ENCODE data around the gene OSBPL5.

OSBPL5 gene, protein sequence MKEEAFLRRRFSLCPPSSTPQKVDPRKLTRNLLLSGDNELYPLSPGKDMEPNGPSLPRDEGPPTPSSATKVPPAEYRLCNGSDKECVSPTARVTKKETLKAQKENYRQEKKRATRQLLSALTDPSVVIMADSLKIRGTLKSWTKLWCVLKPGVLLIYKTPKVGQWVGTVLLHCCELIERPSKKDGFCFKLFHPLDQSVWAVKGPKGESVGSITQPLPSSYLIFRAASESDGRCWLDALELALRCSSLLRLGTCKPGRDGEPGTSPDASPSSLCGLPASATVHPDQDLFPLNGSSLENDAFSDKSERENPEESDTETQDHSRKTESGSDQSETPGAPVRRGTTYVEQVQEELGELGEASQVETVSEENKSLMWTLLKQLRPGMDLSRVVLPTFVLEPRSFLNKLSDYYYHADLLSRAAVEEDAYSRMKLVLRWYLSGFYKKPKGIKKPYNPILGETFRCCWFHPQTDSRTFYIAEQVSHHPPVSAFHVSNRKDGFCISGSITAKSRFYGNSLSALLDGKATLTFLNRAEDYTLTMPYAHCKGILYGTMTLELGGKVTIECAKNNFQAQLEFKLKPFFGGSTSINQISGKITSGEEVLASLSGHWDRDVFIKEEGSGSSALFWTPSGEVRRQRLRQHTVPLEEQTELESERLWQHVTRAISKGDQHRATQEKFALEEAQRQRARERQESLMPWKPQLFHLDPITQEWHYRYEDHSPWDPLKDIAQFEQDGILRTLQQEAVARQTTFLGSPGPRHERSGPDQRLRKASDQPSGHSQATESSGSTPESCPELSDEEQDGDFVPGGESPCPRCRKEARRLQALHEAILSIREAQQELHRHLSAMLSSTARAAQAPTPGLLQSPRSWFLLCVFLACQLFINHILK

DNA sequence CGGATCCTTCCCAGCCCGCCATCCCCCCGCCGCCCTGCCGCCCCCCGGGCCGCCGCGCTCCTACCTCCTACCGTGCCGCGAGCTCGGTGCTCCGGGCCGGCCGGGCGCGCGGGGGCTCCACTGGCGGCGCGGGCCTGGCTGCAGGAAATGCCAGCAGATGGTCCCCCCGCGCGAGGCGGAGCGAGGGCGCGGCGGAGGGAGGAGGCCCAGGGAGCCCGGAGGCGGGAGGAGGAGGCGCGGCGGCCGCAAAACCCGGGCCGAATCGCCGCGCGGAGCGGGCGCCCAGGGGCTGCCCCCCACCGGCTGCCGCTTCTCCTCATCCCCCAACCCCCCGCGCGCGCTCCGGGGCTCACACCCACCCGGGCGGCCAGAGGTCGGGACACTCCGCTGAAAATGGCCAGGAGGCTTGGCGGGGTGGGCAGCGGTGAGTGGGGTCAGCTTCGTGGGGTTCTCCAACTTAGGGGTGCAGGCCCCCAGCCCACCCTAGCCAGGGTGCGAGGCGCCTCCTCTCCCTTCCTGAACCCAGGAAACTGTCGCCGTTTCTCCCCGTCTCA lies at the start of gene OSBPL5:
OSBPL5 (minus strand) TSS at position 159 of the 554 bp plus-strand sequence. CDS start 36,162 bp downstream, outside the sequence.
- DNase-seq (ENCODE audit: low spot score) = peak; percentile 34

DNA sequence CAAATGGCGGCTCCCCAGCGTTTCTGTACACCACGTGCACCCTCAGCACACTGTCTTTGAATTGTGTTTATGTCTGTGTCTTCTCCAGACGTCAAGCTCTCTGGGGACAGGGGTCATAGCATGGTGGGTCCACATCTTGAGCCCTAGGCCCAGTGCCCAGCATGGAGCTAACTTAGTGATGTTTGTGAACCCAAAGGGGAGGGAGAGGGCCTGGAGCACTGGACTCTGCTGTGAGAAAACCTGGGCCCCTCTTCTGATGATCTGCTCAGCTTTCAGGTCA lies 49.2 kb upstream of the OSBPL5 start:
- DNase-seq (ENCODE audit: low spot score) = no peak

DNA sequence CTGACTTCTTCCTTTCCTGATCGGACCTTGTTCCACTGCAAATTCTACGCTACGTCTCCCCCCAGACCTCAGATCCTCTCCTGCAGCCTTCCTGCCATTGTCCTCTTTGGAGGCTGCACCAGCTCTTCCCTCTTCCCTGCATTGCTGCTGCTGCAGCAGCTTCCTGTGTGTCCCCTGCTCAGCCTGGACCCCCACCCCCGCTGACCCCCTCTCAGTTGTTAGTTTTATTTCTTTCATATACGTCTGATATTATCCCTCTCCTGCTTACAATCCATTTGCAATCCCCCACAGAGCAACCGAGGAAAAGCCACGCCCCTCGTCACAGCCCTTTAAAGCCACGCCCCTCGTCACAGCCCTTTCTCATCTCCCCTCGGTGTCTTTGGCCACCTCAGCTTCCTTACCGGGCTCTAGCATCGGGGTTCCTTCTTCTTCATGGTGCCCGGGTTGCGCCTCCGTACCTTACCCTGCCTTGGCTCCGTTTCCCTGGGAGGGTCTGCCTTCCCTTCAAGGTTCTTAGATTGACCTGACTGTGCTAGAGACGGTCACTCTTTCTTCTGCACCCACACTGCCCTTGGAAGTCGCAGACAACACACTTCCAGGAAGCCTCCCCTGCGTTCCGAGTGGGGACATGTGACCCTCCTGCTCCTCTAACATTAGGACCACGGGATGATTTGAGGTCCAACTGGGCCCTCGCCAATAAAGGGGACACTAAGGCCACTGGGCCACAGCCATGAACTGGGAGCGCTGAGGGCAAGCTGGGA lies 48.7 kb upstream of the OSBPL5 start:
- no peak for DNase-seq (ENCODE audit: low spot score)

DNA sequence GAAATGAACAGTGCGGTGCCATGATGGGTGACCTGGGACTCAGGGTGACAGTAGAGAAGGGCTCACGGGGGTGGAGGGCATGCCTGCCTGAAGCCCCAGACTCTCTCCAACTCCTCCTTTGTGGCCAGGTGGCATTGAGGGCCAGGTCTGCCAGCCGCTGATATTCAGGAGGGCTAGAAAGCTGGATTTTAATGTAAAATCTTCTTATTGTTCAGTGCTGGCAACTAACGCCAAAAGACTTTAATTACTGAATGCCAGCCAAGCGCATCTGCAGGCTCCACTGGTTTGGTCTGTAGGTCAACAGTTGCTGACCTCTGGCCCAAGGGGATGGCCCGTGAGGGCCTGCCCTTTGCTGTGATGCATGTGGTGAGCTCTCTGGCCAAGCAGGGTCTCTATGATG lies 43.2 kb upstream of the OSBPL5 start:
- DNase-seq (ENCODE audit: low spot score) = no peak

DNA sequence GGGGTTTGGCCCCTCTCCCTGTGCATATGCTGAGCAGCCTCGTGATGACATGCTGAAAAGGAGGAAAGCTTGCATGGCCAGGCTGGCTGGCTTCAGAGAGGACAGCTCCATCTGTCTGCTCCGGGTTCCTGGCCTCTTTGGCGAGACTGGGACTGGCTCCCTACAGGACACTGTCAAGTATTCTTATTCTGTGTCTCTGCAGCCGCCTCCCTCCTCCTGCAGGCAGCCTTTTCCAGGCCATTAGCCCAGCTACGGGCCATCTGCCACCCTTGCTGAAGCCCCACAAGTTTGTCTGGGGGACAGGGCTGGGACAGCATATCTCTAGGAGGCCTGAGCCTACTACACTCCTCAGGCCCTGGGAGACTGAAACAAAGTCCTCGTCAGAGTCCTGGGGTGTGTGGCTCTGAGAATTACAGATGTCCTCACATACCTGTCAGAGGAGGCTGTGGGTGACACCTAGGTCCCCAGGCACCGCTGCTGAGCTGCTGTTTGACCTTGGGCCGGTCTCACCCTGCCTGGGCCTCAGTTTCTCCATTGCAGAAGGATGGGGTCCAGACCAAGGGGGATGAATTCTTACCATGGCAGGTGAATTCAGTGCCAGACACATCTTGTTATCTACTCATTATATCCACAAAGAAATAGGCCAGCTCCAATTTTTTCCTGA lies 42.5 kb upstream of the OSBPL5 start:
- no peak for DNase-seq (ENCODE audit: low spot score)

DNA sequence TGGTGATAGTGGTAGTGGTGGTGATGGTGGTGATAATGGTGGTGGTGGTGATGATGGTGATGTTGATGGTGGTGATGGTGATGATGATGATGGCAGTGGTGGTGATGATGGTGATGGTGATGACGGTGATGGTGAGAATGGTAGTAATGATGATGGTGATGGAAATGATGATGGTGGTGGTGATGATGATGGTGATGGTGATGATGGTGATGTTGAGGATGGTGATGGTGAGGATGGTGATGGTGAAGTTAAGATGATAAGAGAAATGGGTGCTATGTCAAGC lies 41.8 kb upstream of the OSBPL5 start:
- DNase-seq (ENCODE audit: low spot score) = no peak

DNA sequence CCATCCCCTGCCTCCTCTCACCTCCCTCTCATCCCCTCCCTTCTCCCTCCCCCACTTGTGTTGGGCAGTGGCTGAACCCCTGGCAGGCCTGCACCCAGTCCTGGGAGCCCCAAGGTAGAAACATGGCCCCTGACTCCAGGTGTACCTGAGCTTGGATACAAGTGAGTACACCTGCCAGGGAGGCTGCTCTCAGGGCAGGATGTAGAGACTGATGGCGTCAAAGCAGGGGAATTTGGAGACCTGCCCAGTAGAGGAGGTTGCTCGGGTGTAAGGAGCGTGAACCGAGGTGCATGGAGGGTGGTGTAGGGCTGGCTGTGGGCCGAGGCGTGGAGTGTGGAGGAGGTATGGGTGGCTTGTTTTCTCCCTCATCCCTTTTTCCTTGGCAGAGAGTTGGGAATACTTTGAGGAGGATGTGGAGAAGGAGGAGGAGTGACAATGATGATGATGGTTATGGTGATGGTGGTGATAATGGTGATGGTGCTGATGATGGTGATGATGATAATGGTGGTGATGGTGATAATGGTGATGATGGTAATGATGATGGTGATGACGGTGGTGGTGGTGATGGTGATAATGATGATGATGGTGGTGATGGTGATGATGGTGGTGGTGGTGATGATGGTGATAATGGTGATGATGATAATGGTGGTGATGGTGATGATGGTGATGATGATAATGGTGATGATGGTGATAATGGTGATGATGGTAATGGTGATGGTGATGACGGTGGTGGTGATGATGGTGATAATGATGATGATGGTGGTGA lies 41.2 kb upstream of the OSBPL5 start:
- DNase-seq (ENCODE audit: low spot score) = no peak

DNA sequence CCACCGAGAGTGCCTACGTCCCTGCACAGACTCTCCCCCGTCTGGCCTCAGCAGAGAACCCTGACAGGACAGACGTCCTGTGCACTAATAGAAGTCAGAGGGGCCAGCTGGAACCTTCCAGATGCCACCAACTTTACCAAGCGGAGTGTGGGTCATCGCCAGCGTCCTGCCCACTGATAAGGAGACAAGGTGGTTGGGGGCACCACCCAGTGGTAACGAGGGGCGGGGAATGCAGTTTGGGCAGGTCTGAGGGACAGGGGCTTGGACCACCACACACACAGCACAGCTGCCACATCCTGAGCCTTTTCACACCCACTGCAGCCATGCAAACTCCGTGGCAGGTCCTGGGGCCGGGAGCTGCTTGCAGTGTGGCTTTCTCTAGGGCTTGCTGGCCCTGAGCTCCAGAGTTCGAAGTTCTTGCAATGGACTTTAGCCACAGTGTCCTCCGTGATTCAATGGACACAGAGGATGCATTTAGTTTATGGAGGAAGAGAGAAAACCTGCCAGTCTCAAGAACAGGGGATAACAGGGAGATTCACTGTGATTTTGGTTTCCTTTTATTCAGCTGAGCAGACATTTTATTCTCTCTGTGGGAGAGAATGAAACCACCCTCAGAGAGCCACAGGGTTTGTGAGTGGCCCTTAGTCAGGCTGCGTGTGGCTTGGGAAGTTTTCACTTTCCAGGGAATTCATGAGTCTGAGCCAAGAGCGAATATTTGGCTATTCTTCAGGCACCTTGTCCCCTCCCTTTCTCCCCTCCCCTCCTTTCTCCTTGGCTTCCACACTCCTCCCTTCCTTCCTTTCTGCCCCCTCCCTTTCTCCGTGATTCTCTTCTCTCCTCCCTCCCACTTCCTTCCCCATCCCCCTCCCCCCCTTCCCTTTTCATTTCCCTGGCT lies 40.4 kb upstream of the OSBPL5 start:
- no peak for DNase-seq (ENCODE audit: low spot score)

DNA sequence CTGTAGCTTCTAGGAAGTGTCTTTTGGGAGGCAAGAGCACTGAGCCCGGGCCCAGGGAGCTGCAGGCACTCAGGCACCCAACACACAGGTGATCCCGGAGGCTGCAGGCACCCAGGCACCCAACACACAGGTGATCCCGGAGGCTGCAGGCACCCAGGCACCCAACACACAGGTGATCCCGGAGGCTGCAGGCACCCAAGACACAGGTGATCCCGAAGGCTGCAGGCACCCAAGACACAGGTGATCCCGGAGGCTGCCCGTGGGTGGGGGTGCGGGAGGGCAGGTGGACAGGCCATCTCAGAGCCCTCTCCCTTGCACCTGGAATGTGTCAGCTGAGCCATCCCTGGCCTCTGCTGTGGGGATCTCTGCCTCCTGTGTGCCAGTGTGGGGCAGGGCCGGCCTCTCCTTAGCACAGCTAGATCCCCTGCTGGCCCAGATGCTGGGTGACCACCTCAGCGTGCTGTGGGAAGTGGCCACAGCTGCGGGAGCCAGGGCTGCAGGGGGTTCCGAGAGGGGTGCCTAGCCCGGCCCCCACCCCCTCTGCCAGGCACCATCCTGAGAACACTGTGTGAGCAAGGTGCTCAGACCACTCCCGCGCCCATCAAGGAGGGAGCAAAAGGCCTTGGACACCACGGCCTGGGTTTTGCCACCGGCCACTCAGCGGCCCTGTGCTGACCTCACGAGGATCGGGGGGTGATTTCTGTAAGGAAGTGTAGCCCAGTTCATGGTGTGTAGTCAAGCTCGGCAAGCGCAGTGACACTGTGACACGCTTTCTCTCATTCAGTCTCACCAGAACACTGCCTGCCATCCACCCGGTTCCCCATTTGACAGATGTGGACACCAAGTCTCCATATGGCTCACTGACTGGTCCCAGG lies 39.3 kb upstream of the OSBPL5 start:
- DNase-seq (ENCODE audit: low spot score) = no peak

DNA sequence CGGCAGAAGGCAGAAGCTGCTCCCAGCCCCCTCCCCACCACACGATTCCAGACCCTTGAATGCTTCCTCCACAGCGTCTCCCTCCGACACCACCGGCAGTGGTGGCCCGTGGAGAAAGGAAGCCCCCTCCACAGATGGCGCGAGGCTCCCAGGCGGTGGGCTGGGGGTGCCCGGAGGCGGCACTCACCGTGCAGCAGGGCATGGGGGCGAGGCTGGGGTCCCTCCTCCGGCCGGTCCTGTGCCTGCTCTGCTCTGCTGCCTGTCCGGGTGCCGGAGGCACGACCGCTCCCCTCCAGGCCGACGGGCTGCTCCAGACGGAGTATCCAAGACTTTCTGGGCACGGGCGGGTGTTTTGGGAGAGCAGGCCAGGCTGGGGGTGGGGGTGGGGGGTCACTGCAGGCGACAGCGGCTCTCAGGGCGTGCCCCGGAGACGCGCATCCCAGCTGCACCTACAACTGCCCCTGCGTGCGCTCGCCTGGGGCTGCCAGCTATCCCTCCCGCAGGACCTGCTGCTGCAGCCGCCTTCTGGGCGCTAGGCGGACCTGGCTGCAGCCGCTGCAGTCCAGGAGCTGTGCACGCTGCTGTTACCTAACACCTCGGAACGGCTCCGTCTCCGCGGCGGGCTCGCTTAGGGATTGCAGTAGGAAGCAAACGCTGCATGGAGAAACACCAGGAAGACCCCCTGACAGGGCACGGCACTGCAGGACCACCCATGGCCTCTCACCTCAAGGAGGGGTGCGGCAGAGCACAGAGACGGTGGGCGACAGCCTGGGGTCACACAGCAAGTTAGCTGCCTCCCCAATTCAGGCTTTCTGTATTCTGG lies 38.3 kb upstream of the OSBPL5 start:
- DNase-seq (ENCODE audit: low spot score) = no peak

DNA sequence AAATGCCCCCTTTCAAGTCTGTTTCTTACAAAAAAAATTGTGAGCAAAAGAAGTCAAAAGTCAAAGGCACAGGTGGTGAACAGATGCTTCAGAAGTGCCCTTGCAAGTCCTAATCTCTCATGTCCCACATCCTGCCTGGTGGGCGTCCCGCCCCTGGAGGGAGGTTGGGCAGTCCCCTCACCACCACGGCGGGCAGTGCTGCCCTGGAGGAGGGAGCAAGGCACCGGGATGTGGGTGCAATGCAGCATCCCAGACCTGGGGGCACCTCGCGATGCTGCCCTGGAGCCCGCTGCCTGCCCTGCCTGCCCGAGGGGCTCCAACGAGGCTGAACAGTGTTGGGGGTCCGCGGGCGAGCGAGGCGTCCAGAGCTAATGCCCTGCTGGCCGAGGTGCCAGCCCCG lies 37.6 kb upstream of the OSBPL5 start:
- DNase-seq (ENCODE audit: low spot score) = no peak

DNA sequence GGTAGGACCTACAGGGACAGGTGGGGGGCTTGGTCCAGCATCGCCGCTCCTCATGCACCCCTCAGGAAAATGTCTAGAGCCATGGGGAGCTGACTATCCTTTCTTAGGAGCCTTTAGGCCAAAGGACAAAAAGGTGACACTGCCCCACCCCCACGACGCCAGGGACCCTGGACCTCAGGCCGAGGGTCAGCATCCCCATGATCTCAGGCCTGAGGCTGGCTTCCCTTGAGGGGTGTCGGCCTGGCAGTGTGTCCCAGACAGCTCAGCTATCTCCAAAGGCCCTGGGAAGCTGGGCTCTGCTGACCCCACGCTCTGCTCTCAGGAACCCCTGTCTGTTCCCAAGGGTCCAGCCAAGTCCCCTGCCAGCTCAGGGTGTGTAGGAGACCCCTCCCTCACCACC lies 37.2 kb upstream of the OSBPL5 start:
- DNase-seq (ENCODE audit: low spot score) = no peak

DNA sequence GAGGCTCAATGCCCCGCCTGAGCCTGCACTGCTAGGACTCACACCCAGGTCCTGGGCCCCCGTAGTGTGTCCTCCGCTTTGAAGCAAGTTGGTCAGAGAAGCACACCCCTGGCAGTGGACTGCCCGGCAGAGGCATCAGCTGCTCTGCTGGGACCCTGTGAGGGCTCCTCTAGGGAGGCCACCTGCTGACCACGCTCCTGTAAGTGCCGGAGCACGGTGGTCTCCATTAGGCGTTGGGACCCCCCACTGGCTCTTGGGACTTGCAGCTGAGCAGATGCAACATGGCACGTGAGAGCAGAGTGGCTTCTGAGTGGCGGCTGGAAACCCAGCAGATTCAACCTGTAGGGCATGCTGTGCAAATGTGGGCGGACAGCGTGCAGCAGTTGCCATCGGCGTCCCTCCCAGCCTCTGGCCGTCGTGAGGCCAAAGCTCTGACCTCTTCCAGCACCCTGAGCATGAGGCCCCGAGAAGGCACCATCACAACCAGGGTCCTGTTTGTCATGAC lies 36.6 kb upstream of the OSBPL5 start:
- no peak for DNase-seq (ENCODE audit: low spot score)

DNA sequence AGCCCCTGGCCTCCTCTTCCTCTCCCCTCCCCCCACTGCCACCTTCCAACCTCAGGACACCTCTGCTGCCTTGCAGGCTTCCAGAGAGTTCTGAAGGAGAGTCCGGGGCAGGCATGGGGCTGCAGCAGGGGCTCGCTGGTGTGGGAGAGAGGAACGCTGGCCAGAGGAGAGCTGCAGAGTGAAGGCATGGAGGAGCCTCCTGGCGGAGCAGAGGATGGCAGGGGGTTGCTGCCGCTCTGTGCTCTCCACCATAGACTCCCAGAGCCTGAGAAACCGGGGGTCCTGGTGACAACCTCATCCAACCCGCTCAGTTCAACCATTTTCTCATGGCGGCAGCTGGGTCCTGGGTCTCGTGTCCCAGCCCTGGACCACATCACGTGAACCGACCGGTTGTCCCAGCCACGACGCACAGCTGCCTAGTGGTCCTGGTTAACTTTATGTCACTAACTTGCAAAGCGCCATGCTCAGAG lies 36.0 kb upstream of the OSBPL5 start:
- no peak for DNase-seq (ENCODE audit: low spot score)

DNA sequence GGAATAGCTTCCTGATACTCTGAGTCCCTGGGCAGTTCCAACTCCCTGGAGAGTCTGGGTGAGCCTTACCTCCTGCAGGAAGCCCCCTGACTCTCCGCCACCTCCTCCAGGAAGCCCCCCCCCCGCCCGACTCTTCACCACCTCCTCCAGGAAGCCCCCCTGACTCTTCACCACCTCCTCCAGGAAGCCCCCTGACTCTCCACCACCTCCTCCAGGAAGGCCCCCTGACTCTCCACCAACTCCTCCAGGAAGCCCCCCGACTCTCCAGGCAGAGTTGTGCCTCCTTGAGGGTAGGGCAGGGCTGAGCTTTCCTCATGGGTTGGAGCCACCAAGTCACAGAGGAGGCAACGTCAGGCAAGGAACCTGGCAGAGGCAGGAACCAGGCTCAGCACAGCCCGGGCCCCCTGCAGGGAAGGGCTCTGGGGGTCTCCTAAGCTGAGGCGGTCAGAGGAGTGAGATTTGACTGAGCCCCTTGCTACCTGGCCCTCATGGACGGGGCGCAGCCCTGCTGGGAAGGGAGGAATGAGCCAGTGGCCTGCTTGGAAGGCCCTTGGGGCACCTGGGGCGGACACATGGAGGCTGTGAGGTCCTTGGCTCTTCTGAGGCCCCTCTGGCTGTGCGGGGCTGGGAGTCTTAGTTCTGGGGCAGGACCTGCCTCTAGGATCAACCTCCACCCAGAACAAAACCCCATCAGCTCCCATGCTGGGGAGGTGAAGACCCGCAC lies 35.4 kb upstream of the OSBPL5 start:
- DNase-seq (ENCODE audit: low spot score) = no peak

DNA sequence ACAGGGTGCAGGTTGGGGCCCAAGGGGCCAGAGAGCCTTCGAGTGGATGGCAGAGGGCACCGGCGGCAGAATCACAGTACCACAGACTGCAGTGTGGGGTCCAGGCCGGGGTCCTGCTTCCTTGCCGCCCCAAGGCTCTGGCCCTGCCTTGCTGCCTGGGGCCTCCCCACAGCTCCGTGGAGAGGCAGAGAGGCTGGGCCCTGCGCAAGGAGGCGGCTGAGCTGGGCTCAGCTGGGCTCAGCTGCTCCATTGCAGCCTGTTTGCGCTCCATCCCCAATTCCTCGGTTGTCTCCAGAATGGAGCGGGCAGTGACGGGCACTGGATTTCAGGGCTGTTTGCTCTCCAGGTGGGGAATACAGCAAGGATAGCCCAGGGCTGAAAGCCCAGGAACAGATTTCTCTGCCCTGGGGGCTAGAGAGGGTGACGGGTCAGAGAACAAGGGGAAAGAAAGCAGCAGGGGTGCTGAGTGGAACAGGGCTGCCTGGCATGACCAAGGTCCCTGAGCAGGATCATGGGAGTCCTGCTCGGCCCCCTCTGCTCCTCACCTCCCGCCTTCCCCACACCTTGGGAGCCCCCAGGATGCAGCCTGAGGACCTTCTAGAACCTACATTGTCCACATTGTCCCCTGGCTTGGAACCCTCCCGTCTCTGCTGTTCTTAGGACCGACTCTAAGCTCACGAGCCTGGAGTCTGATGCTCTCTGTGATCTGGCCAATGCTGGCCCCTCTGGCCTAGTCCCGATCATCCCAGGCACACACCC lies 34.6 kb upstream of the OSBPL5 start:
- DNase-seq (ENCODE audit: low spot score) = no peak

DNA sequence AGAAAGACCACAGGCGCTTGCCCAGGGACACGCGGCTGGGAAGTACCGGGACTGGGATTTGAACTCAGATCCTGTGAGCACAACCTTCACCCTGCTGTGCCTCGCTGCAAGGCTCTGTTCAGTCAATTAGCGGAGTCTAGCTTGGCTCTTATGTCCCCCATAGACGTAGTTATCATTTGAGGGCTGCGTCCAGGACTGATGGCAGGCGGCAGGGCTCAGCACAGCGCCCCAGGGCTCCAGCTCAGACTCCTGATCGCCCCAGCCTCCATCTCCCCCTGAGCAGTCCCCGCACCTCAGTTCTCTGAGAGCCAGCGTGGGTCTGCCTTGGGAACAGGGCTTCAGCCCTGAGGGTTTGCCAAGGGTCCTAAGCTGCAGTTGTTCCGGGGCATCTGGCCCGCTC lies 33.7 kb upstream of the OSBPL5 start:
- DNase-seq (ENCODE audit: low spot score) = no peak
